RWPE2 (cell line): Measurements from ENCODE around the gene RAB3GAP1.

Experiments used
- ATAC-seq: fragments of 200-7000 bp; cut with Tn5 transposase; 3 replicates; pipeline ENCODE4 v1.9.1; 2021; ENCODE audit warnings: low read depth
- DNase-seq: peaks from one replicate; pipeline ENCODE4 v3.0.0-alpha.2; 2020; ENCODE audit warnings: low spot score
- H3K27ac ChIP-seq: fragments of 450-650 bp; 2 replicates; pipeline ENCODE4 v1.5.1; 2017; ENCODE audit warnings: mild to moderate bottlenecking; ENCODE audit not compliant: poor library complexity, severe bottlenecking
- H3K27me3 ChIP-seq: fragments of 250-450 bp; sonication (Bioruptor Pico); 2 replicates; pipeline ENCODE4 v1.5.1; 2021; ENCODE audit warnings: mild to moderate bottlenecking, moderate library complexity; ENCODE audit not compliant: insufficient read depth, poor library complexity, severe bottlenecking
- H3K36me3 ChIP-seq: fragments of 250-450 bp; sonication (Bioruptor Pico); 2 replicates; pipeline ENCODE4 v1.5.1; 2020; ENCODE audit warnings: low read depth, mild to moderate bottlenecking, moderate library complexity
- H3K4me1 ChIP-seq: fragments of 250-450 bp; sonication (Bioruptor Pico); 2 replicates; pipeline ENCODE4 v1.5.1; 2021; ENCODE audit warnings: mild to moderate bottlenecking, moderate library complexity; ENCODE audit not compliant: insufficient read depth, poor library complexity, severe bottlenecking
- H3K4me3 ChIP-seq: fragments of 250-450 bp; sonication (Bioruptor Pico); 2 replicates; pipeline ENCODE4 v1.5.1; 2021; ENCODE audit warnings: mild to moderate bottlenecking, moderate library complexity; ENCODE audit not compliant: severe bottlenecking
- H3K9me3 ChIP-seq: fragments of 250-450 bp; sonication (Bioruptor Pico); 2 replicates; pipeline ENCODE4 v1.5.1; 2021; ENCODE audit warnings: mild to moderate bottlenecking, moderate library complexity; ENCODE audit not compliant: severe bottlenecking
- CTCF ChIP-seq: fragments of 450-650 bp; IDR thresholded peaks from one replicate; pipeline ENCODE4 v1.5.1; 2017; ENCODE audit warnings: mild to moderate bottlenecking, moderate library complexity; ENCODE audit not compliant: poor library complexity, severe bottlenecking

Gene RAB3GAP1

GRCh38 chr2:135149251-135149650 is 97.2 kb downstream of the RAB3GAP1 start:
- DNase-seq (no peak), ATAC-seq (peak; percentile 51; the same call in 2 of the 3 replicates)
- Histone ChIP-seq H3K4me1 (peaks cover 9% of the 10 kb centered on the region), H3K9me3 (no peaks in the 10 kb centered on the region), H3K27ac (no peak overlapping the region), H3K27me3 (no peaks in the 10 kb centered on the region), H3K4me3 (no peak overlapping the region), H3K36me3 (peaks cover 71% of the 10 kb centered on the region)
- TF ChIP-seq CTCF: no peak

GRCh38 chr2:135150725-135151124 is 98.6 kb downstream of the RAB3GAP1 start:
- Histone ChIP-seq H3K36me3 (peaks cover 79% of the 10 kb centered on the region), H3K27ac (no peak overlapping the region), H3K4me1 (peaks cover 4% of the 10 kb centered on the region), H3K27me3 (no peaks in the 10 kb centered on the region), H3K4me3 (no peak overlapping the region), H3K9me3 (no peaks in the 10 kb centered on the region)
- no peak for TF ChIP-seq CTCF
- DNase-seq (no peak), ATAC-seq (no peak)

- Histone ChIP-seq H3K9me3 (no peaks in the 10 kb centered on the region), H3K36me3 (peaks cover 86% of the 10 kb centered on the region), H3K4me1 (peaks cover 4% of the 10 kb centered on the region), H3K27me3 (no peaks in the 10 kb centered on the region), H3K4me3 (no peak overlapping the region), H3K27ac (no peak overlapping the region)
- ATAC-seq (no peak), DNase-seq (no peak)
- TF ChIP-seq CTCF: no peak
Measured at GRCh38 chr2:135151615-135152014, 99.5 kb downstream of the RAB3GAP1 start.

GRCh38 chr2:135152361-135152760 is 100.3 kb downstream of the RAB3GAP1 start:
- TF ChIP-seq CTCF: no peak
- ATAC-seq (no peak), DNase-seq (no peak)
- H3K27me3 ChIP-seq: no peaks in the 10 kb centered on the region
- no peaks in the 10 kb centered on the region for H3K9me3 ChIP-seq
- H3K36me3 ChIP-seq: peaks cover 91% of the 10 kb centered on the region
- peaks cover 4% of the 10 kb centered on the region for H3K4me1 ChIP-seq
- H3K27ac ChIP-seq: no peak overlapping the region
- no peak overlapping the region for H3K4me3 ChIP-seq

- DNase-seq (no peak), ATAC-seq (no peak)
- Histone ChIP-seq H3K4me3 (no peak overlapping the region), H3K4me1 (no peaks in the 10 kb centered on the region), H3K27ac (no peak overlapping the region), H3K9me3 (no peaks in the 10 kb centered on the region), H3K27me3 (no peaks in the 10 kb centered on the region), H3K36me3 (peaks cover 96% of the 10 kb centered on the region)
- no peak for TF ChIP-seq CTCF
Measured at GRCh38 chr2:135154962-135155361, 102.9 kb downstream of the RAB3GAP1 start.
